ENCODE measurements around the gene RTL1. TPM values are rescaled to one million over a fixed set of nuclear protein-coding genes. Genes with fewer than 3 reads are reported as not detected.
A peak's percentile ranks its signal among the peaks of the same experiment; 100 is the strongest.

Gene RTL1
- total and polyA plus RNA-seq, 2 of the 8 experiments (the other 6 are each of a cell fraction or from before 2014, with no cell fraction given): not detected

DNA sequence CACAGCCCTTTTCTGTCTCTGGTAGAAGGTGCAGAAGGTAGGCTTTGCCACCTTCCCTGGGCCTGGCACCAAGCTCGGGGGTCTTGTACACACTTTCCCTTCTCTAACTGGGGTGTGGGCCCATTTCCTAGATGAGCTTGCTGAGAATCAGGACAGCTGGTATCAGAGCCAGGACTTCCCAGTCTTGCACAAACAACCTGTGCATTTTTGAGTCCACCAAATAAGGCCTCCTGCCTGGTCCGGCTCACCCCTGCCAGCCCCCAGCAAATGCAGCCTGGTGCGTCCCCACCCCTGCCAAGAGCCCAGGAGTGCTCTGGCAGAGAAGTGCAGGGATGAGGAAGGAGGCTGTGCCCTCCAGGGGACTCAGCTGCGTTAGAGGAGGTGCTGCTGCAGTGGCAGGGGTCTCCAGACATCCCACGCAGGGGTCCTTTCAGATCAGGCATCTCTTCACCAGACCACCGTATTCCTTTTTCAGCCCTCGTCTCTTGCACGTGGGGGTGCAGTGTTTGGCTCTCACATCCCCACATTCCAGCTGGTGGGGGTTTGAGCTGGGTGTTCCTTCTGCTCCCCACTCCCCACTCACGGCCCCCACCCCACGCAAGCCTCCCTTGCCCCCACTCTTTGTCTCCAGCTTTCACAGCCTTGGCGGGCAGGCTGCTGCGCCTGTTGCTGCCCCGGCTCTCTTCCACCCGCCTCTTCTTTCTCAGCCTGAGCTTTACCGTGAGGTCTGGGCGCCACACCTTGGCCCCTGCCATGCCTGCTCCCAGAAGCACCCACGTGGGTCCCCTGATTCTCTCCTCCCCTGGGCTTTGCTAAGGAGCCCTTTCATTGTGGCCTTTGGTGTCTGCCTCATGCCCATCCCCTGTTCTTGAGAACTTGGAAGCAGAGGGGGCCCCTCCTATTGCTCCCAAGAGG lies 45.3 kb downstream of the RTL1 start:
- Histone ChIP-seq H3K56ac (replicated peaks; ENCODE audit: insufficient read length, low read depth, low read length) (no peak overlapping the region), H3K4me2 (ENCODE audit: insufficient read depth in 1 of 2, low read depth in 2 of 2, low read length in 2 of 2) (no peak overlapping the region), H2AFZ (ENCODE audit: low read length) (no peak overlapping the region), H3K14ac (ENCODE audit: insufficient read length) (no peak overlapping the region), H2BK120ac (replicated peaks; ENCODE audit: low read depth, low read length) (no peak overlapping the region), H2BK5ac (ENCODE audit: low read depth, low read length) (no peak overlapping the region), H3K4ac (replicated peaks; ENCODE audit: insufficient read length, low read depth, low read length) (no peak overlapping the region), H4K20me1 (replicated peaks in 1 of 2; ENCODE audit: control insufficient read depth in 1 of 2, insufficient read depth in 2 of 2, low read length in 2 of 2) (no peaks in the 10 kb centered on the region), H3K4me1 (replicated peaks in 1 of 4; ENCODE audit: control insufficient read depth in 3 of 4, insufficient read depth in 4 of 4, low read length in 3 of 4) (no peaks in the 10 kb centered on the region; a peak in 2 of 7 replicates), H3K4me3 (ENCODE audit: extremely low read depth in 1 of 4, insufficient read depth in 2 of 4, low read depth in 3 of 4, low read length in 4 of 4) (no peak overlapping the region), H3K9ac (replicated peaks in 1 of 4; ENCODE audit: extremely low read depth in 1 of 4, low read depth in 3 of 4, low read length in 3 of 4) (no peak overlapping the region), H3K23ac (ENCODE audit: insufficient read length) (no peak overlapping the region), H2BK12ac (ENCODE audit: low read depth, low read length) (no peak overlapping the region), H4K5ac (ENCODE audit: insufficient read length, low read depth, low read length) (no peak overlapping the region), H3K23me2 (ENCODE audit: low read depth, low read length) (peaks cover 3% of the 10 kb centered on the region; the same call in 1 of the 2 replicates), H3K27ac (ENCODE audit: low read depth, low read length) (no peak overlapping the region), H2BK15ac (ENCODE audit: low read length) (no peak overlapping the region), H2AK5ac (ENCODE audit: low read depth, low read length) (no peak overlapping the region), H4K8ac (ENCODE audit: extremely low read depth, insufficient read depth, low read length) (peak overlapping the region; percentile 1; the same call in 1 of the 2 replicates), H4K91ac (replicated peaks; ENCODE audit: insufficient read length, low read length) (no peak overlapping the region), H3K27me3 (replicated peaks in 1 of 4; ENCODE audit: control insufficient read depth in 3 of 4, extremely low read depth in 1 of 4, insufficient read depth in 3 of 4, low read length in 3 of 4) (no peaks in the 10 kb centered on the region), H3K36me3 (ENCODE audit: control insufficient read depth in 2 of 4, insufficient read depth in 4 of 4, low read length in 3 of 4) (no peaks in the 10 kb centered on the region), H3K9me3 (ENCODE audit: insufficient read depth in 2 of 2, low read depth in 1 of 2, low read length in 1 of 2) (peaks cover 4 to 12% of the 10 kb centered on the region in 2 experiments; a peak in 3 of 4 replicates), H3K79me1 (ENCODE audit: low read depth, low read length) (no peaks in the 10 kb centered on the region), H3K18ac (ENCODE audit: extremely low read depth, low read length) (no peak overlapping the region), H3K79me2 (ENCODE audit: control insufficient read depth in 1 of 2, insufficient read depth in 2 of 2, low read length in 2 of 2) (no peaks in the 10 kb centered on the region), H2BK20ac (ENCODE audit: low read length) (no peak overlapping the region)
- no peak for FAIRE-seq
- CTCF ChIA-PET (ENCODE audit: partially characterized antibody): interaction anchor here (1.5 to 9.5 kb wide), 3 partner anchors 9 to 195 kb away, joined by 3 to 70 read pairs (median 4); partner anchors contain the start of gene RTL1
- WGBS, 2 experiments (ENCODE audit: extremely low coverage in 1 of 2, insufficient coverage in 1 of 2, insufficient read length in 1 of 2, insufficient replicate concordance in 2 of 2, low coverage in 1 of 2, low lambda C conversion rate in 2 of 2, missing lambda C conversion rate in 1 of 2): 82% methylated on average over 9 of the region's 17 CpGs; no CpG with 5 or more reads in 1 of the 2 experiments
- DNase-seq (ENCODE audit: low read depth in 1 of 2, low spot score in 2 of 2): no peak
- POLR2A ChIA-PET (ENCODE audit: partially characterized antibody): no interaction called here
- TF ChIP-seq, protein P1, sequence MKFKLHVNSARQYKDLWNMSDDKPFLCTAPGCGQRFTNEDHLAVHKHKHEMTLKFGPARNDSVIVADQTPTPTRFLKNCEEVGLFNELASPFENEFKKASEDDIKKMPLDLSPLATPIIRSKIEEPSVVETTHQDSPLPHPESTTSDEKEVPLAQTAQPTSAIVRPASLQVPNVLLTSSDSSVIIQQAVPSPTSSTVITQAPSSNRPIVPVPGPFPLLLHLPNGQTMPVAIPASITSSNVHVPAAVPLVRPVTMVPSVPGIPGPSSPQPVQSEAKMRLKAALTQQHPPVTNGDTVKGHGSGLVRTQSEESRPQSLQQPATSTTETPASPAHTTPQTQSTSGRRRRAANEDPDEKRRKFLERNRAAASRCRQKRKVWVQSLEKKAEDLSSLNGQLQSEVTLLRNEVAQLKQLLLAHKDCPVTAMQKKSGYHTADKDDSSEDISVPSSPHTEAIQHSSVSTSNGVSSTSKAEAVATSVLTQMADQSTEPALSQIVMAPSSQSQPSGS (IDR thresholded peaks at IDR 0.05; ENCODE audit: low read length): no peak
- no peak for TF ChIP-seq SRF (IDR thresholded peaks at IDR 0.05; ENCODE audit: low read depth, low read length)

Measured in H1 (cell line).